ENCODE results near the gene NKG7. TPM values are rescaled to one million over a fixed set of nuclear protein-coding genes. Genes with fewer than 3 reads are reported as not detected.

NKG7 gene
- total and polyA plus RNA-seq, 9 donors = 0.80 to 3.9 (median 2.1) TPM

DNA sequence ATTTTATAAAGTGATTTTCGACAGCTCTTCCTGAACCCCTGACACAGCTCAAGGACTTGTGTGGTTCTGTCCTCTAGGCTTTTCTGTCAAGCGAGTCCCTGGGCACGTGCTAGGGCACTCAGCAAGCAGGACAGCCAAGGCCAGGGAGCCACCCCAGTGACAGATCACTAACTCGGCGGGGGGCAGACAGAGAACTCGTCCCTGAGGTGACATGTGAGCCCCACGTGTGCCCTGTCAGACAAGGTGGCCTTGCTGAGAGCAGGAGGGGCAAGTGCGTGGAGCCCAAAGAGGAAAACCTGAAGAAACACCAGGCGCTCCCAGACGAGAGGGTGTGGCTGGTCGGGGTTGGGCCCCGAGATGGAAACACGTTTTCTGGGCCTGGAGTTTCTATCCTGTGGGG is 11.2 kb downstream of the NKG7 start:
- Histone ChIP-seq H3K4me1 (ENCODE audit: control insufficient read depth, insufficient read depth, low read length) (peaks cover 7% of the 10 kb centered on the region), H3K4me3 (ENCODE audit: low read length) (no peak overlapping the region), H3K9me3 (replicated peaks; ENCODE audit: control insufficient read depth, low read depth, low read length) (no peaks in the 10 kb centered on the region), H3K36me3 (ENCODE audit: control insufficient read depth, insufficient read depth, low read length) (no peaks in the 10 kb centered on the region), H3K27ac (ENCODE audit: low read length) (no peak overlapping the region), H3K27me3 (ENCODE audit: control insufficient read depth, insufficient read depth, low read length) (no peaks in the 10 kb centered on the region)
- WGBS (ENCODE audit: insufficient coverage) = 91% methylated on average over 11 of the region's 13 CpGs
- no peak for DNase-seq

DNA sequence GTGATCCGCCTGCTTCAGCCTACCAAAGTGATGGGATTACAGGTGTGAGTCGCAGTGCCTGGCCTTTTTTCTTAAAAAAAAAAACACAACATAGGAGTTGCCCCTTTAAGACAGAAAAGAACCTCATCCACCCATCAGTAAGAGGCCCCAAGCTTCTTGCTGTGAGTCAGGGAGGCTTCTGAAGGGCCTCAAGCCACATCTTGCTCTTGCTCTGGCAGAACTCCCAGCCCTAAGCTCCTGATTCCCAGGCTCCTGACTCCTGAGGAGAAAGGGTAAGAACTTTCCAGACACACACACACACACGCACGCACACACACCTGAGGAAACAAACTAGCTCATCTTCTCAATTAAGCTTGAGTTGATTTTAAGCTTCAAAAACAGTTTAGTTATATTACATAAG is 13.2 kb downstream of the NKG7 start:
- WGBS (ENCODE audit: insufficient coverage) = no CpG with 5 or more reads among the region's 4 CpGs
- DNase-seq = peak; percentile 74
- Histone ChIP-seq H3K9me3 (replicated peaks; ENCODE audit: control insufficient read depth, low read depth, low read length) (no peaks in the 10 kb centered on the region), H3K4me1 (ENCODE audit: control insufficient read depth, insufficient read depth, low read length) (peaks cover under 1% of the 10 kb centered on the region), H3K36me3 (ENCODE audit: control insufficient read depth, insufficient read depth, low read length) (no peaks in the 10 kb centered on the region), H3K27ac (ENCODE audit: low read length) (no peak overlapping the region), H3K27me3 (ENCODE audit: control insufficient read depth, insufficient read depth, low read length) (no peaks in the 10 kb centered on the region), H3K4me3 (ENCODE audit: low read length) (no peak overlapping the region)

DNA sequence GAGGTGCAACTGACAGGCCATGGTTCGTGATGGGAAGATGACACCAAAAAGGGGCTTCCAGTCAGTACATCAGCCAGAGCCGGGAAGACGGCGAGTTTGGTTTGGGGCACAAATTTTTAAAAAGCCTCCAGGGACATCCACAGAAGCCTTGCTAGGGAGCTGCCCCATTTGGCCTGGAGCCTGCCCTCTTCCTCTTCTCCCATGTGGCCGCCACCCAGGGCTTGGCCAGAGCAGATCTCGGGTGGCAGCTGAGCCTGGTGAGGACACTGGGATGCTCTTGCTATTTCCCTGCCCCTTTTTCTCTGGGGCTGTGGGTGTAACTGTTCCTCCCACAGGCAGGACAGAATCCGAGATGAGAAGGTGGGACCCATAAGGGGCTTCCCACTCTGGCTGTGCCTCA is 14.5 kb downstream of the NKG7 start:
- no peak for DNase-seq
- WGBS (ENCODE audit: insufficient coverage) = 78% methylated on average over 6 of the region's 7 CpGs

GRCh38 chr19:51356159-51356801 is 16.2 kb downstream of the NKG7 start:
- Histone ChIP-seq H3K9me3 (replicated peaks; ENCODE audit: control insufficient read depth, low read depth, low read length) (no peaks in the 10 kb centered on the region), H3K27ac (ENCODE audit: low read length) (no peak overlapping the region), H3K27me3 (ENCODE audit: control insufficient read depth, insufficient read depth, low read length) (no peaks in the 10 kb centered on the region), H3K4me3 (ENCODE audit: low read length) (no peak overlapping the region), H3K4me1 (ENCODE audit: control insufficient read depth, insufficient read depth, low read length) (peaks cover 4% of the 10 kb centered on the region), H3K36me3 (ENCODE audit: control insufficient read depth, insufficient read depth, low read length) (peaks cover 15% of the 10 kb centered on the region)
- WGBS (ENCODE audit: insufficient coverage) = 73% methylated on average over 2 of the region's 10 CpGs
- DNase-seq = no peak

More for the DNA sequence above, 14.5 kb downstream of the NKG7 start:
- Histone ChIP-seq H3K36me3 (ENCODE audit: control insufficient read depth, insufficient read depth, low read length) (peaks cover under 1% of the 10 kb centered on the region), H3K27ac (ENCODE audit: low read length) (no peak overlapping the region), H3K4me3 (ENCODE audit: low read length) (no peak overlapping the region), H3K4me1 (ENCODE audit: control insufficient read depth, insufficient read depth, low read length) (peaks cover 4% of the 10 kb centered on the region), H3K9me3 (replicated peaks; ENCODE audit: control insufficient read depth, low read depth, low read length) (no peaks in the 10 kb centered on the region), H3K27me3 (ENCODE audit: control insufficient read depth, insufficient read depth, low read length) (no peaks in the 10 kb centered on the region)

- H3K4me3 ChIP-seq (ENCODE audit: low read length) = no peak overlapping the region
- H3K36me3 ChIP-seq (ENCODE audit: control insufficient read depth, insufficient read depth, low read length) = peaks cover 26% of the 10 kb centered on the region
- peaks cover 4% of the 10 kb centered on the region for H3K4me1 ChIP-seq (ENCODE audit: control insufficient read depth, insufficient read depth, low read length)
- no peaks in the 10 kb centered on the region for H3K27me3 ChIP-seq (ENCODE audit: control insufficient read depth, insufficient read depth, low read length)
- DNase-seq = peak; percentile 33
- WGBS (ENCODE audit: insufficient coverage) = no CpG with 5 or more reads among the region's 8 CpGs
- no peak overlapping the region for H3K27ac ChIP-seq (ENCODE audit: low read length)
- H3K9me3 ChIP-seq (replicated peaks; ENCODE audit: control insufficient read depth, low read depth, low read length) = no peaks in the 10 kb centered on the region
Measured at GRCh38 chr19:51354742-51355148, 17.7 kb downstream of the NKG7 start.

- H3K36me3 ChIP-seq (ENCODE audit: control insufficient read depth, insufficient read depth, low read length) = peaks cover 26% of the 10 kb centered on the region
- WGBS (ENCODE audit: insufficient coverage) = 43% methylated on average over 9 of the region's 12 CpGs
- peaks cover 4% of the 10 kb centered on the region for H3K4me1 ChIP-seq (ENCODE audit: control insufficient read depth, insufficient read depth, low read length)
- no peak overlapping the region for H3K4me3 ChIP-seq (ENCODE audit: low read length)
- no peak for DNase-seq
- no peak overlapping the region for H3K27ac ChIP-seq (ENCODE audit: low read length)
- H3K27me3 ChIP-seq (ENCODE audit: control insufficient read depth, insufficient read depth, low read length) = no peaks in the 10 kb centered on the region
- H3K9me3 ChIP-seq (replicated peaks; ENCODE audit: control insufficient read depth, low read depth, low read length) = no peaks in the 10 kb centered on the region
Measured at GRCh38 chr19:51354103-51354741, 18.2 kb downstream of the NKG7 start.

GRCh38 chr19:51352783-51353360 is 19.6 kb downstream of the NKG7 start:
- peaks cover 26% of the 10 kb centered on the region for H3K36me3 ChIP-seq (ENCODE audit: control insufficient read depth, insufficient read depth, low read length)
- H3K4me3 ChIP-seq (ENCODE audit: low read length) = no peak overlapping the region
- H3K27me3 ChIP-seq (ENCODE audit: control insufficient read depth, insufficient read depth, low read length) = no peaks in the 10 kb centered on the region
- no peak overlapping the region for H3K27ac ChIP-seq (ENCODE audit: low read length)
- H3K4me1 ChIP-seq (ENCODE audit: control insufficient read depth, insufficient read depth, low read length) = peaks cover 4% of the 10 kb centered on the region
- WGBS (ENCODE audit: insufficient coverage) = 94% methylated on average over 12 of the region's 16 CpGs
- no peak for DNase-seq
- no peaks in the 10 kb centered on the region for H3K9me3 ChIP-seq (replicated peaks; ENCODE audit: control insufficient read depth, low read depth, low read length)

DNA sequence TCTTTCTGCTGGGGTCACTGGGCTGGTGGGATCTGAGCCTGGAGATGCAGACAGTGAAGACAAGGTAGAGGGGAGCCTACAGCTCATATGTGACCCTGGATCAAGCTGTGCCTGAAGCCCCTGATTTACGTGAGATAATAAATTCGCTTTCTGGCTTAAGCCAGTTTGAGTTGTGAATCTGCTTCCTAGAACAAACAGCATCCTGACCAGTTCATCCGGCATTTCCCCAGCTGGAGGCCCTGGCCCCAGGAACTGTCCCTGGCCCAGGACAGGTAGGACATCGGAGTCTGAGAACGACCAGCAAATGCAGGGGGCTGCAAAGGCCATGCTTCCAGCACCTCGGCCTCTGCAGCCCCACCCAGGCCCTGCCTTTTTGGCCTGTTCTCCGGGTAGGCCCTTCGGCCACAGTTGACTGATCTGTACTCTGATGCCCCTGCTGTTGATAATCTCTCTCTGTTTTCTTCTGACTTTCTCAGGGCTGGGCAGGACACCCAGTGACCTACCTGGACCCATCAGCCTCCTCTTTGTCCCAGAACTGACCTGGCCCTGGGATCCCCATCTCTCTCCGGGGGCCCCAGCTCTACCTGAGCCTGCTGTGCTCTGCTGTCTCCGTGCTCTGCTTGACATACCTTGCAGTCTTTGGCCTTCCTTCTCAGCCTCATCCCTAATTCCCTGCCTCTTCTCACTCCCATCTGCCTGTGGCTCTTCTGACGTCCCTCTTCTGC is 21.0 kb downstream of the NKG7 start:
- H3K36me3 ChIP-seq (ENCODE audit: control insufficient read depth, insufficient read depth, low read length) = peaks cover 37% of the 10 kb centered on the region
- WGBS (ENCODE audit: insufficient coverage) = 97% methylated on average over 11 of the region's 11 CpGs
- no peak overlapping the region for H3K27ac ChIP-seq (ENCODE audit: low read length)
- H3K27me3 ChIP-seq (ENCODE audit: control insufficient read depth, insufficient read depth, low read length) = no peaks in the 10 kb centered on the region
- no peak overlapping the region for H3K4me3 ChIP-seq (ENCODE audit: low read length)
- DNase-seq = no peak
- H3K4me1 ChIP-seq (ENCODE audit: control insufficient read depth, insufficient read depth, low read length) = peaks cover 4% of the 10 kb centered on the region
- no peaks in the 10 kb centered on the region for H3K9me3 ChIP-seq (replicated peaks; ENCODE audit: control insufficient read depth, low read depth, low read length)

DNA sequence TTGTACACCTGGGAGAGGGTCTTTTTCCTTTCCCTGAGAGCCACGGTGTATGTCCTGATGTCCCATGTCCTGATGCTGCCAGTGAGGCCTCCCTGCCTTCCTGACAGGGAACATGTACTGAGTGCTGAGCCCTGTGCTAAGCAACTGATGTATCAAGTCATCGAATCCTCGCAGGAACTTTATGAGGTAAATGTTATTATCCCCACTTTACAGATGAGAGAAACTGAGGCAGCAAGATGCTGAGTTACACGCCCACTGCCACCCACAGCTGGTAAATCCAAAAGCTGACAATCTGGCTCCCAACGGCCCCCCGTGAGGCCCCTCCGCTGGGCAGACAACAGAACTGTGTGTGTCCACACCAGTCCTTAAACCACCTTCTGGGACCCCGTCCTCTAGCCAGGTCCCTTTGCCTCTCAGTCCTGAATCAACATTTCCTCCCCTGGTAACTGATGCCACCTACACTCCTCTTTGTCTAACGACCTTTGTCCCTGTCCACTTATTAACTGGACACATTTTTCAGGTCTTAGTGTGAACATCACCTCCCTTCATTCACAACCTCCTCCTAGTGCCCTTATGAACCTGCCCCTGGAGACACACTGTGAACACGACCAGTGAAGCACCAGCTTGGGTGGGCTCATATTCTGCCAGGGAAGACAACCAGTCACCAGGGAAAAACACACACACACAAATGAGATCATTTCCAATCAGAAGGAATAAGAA is 25.1 kb downstream of the NKG7 start:
- 86% methylated on average over 6 of the region's 10 CpGs for WGBS (ENCODE audit: insufficient coverage)
- Histone ChIP-seq H3K27me3 (ENCODE audit: control insufficient read depth, insufficient read depth, low read length) (no peaks in the 10 kb centered on the region), H3K4me1 (ENCODE audit: control insufficient read depth, insufficient read depth, low read length) (no peaks in the 10 kb centered on the region), H3K9me3 (replicated peaks; ENCODE audit: control insufficient read depth, low read depth, low read length) (no peaks in the 10 kb centered on the region), H3K4me3 (ENCODE audit: low read length) (no peak overlapping the region), H3K36me3 (ENCODE audit: control insufficient read depth, insufficient read depth, low read length) (peaks cover 41% of the 10 kb centered on the region), H3K27ac (ENCODE audit: low read length) (no peak overlapping the region)
- DNase-seq = no peak

All from muscle of leg (tissue), 11 donors.